GM19099 (cell line): ENCODE data around the gene C17orf58.

ENCODE experiments used
- POLR2A ChIP-seq: IDR thresholded peaks from 3 replicates; pipeline ENCODE4 v1.6.1; 2011; ENCODE audit warnings: low read depth; ENCODE audit not compliant: insufficient read length; ENCODE audit errors: extremely low read depth

The C17orf58 gene

GRCh38 chr17:67982034-67982640 lies 14.1 kb downstream of the C17orf58 start:
- no peak for TF ChIP-seq POLR2A

GRCh38 chr17:67980456-67980855 lies 15.8 kb downstream of the C17orf58 start:
- no peak for TF ChIP-seq POLR2A

- no peak for TF ChIP-seq POLR2A
Measured at GRCh38 chr17:67974598-67975066, 21.6 kb downstream of the C17orf58 start.

- TF ChIP-seq POLR2A, result no peak
Measured at GRCh38 chr17:67974185-67974584, 22.1 kb downstream of the C17orf58 start.

GRCh38 chr17:67970783-67971182 lies 25.5 kb downstream of the C17orf58 start:
- no peak for TF ChIP-seq POLR2A

GRCh38 chr17:67959510-67959909 lies 36.8 kb downstream of the C17orf58 start:
- TF ChIP-seq POLR2A, result no peak

GRCh38 chr17:67950945-67951344 lies 45.3 kb downstream of the C17orf58 start:
- no peak for TF ChIP-seq POLR2A

GRCh38 chr17:67947325-67947813 lies 48.9 kb downstream of the C17orf58 start:
- TF ChIP-seq POLR2A, result no peak

- TF ChIP-seq POLR2A, result no peak
Measured at GRCh38 chr17:67946513-67946912, 49.8 kb downstream of the C17orf58 start.

GRCh38 chr17:67944035-67944434 lies 52.2 kb downstream of the C17orf58 start:
- TF ChIP-seq POLR2A, result no peak

- TF ChIP-seq POLR2A, result no peak
Measured at GRCh38 chr17:67942810-67943209, 53.5 kb downstream of the C17orf58 start.
